H9 (cell line): ENCODE data around the gene SRC. TPM values are rescaled to one million over a fixed set of nuclear protein-coding genes. Genes with fewer than 3 reads are reported as not detected.

Experiments used
- DNase-seq: peaks from one replicate; pipeline ENCODE4 v3.0.0-alpha.2; 2017
- H2AFZ ChIP-seq: one replicate; pipeline ENCODE4 v1.6.1; 2013; ENCODE audit warnings: mild to moderate bottlenecking, low read length, control low read depth, moderate library complexity
- H2AK5ac ChIP-seq: 2 replicates; pipeline ENCODE4 v1.6.1; 2013; ENCODE audit warnings: low read length, control low read depth, mixed read lengths; ENCODE audit not compliant: insufficient read length
- H2BK120ac ChIP-seq: one replicate; pipeline ENCODE4 v1.6.1; 2013; ENCODE audit warnings: low read depth, mild to moderate bottlenecking, low read length, control low read depth, inconsistent platforms; ENCODE audit not compliant: poor library complexity, severe bottlenecking
- H2BK12ac ChIP-seq: 2 replicates; pipeline ENCODE4 v1.6.1; 2013; ENCODE audit warnings: low read length, control low read depth, mixed read lengths, low read depth; ENCODE audit not compliant: insufficient read length
- H2BK15ac ChIP-seq: 2 replicates; pipeline ENCODE4 v1.6.1; 2013; ENCODE audit warnings: low read depth, low read length, control low read depth
- H2BK20ac ChIP-seq: one replicate; pipeline ENCODE4 v1.6.1; 2013; ENCODE audit warnings: low read depth, mild to moderate bottlenecking, low read length, control low read depth, inconsistent platforms; ENCODE audit not compliant: poor library complexity, severe bottlenecking
- H2BK5ac ChIP-seq: 2 replicates; pipeline ENCODE4 v1.6.1; 2013; ENCODE audit warnings: low read length, control low read depth, mixed read lengths; ENCODE audit not compliant: insufficient read length
- H3K14ac ChIP-seq: 2 replicates; pipeline ENCODE4 v1.6.1; 2013; ENCODE audit warnings: low read length, control low read depth; ENCODE audit not compliant: insufficient read depth
- H3K18ac ChIP-seq: 2 replicates; pipeline ENCODE4 v1.6.1; 2013; ENCODE audit warnings: low read depth, mild to moderate bottlenecking, mixed read lengths, low read length, control low read depth; ENCODE audit not compliant: insufficient read length
- H3K23ac ChIP-seq: 2 replicates; pipeline ENCODE4 v1.6.1; 2013; ENCODE audit warnings: low read length, control low read depth, mixed read lengths, low read depth; ENCODE audit not compliant: insufficient read length
- H3K23me2 ChIP-seq: 2 replicates; pipeline ENCODE4 v1.6.1; 2013; ENCODE audit warnings: low read depth, mild to moderate bottlenecking, mixed read lengths, low read length, control low read depth; ENCODE audit not compliant: insufficient read length, poor library complexity, severe bottlenecking
- H3K27ac ChIP-seq: 2 replicates; pipeline ENCODE4 v1.5.1; 2013; ENCODE audit warnings: low read length, control low read depth, mixed read lengths, low read depth; ENCODE audit not compliant: insufficient read length
- H3K27me3 ChIP-seq: 2 replicates; pipeline ENCODE4 v1.6.1; 2013; ENCODE audit warnings: low read length, control low read depth, inconsistent platforms; ENCODE audit not compliant: insufficient read depth
- H3K4ac ChIP-seq: 2 replicates; pipeline ENCODE4 v1.6.1; 2013; ENCODE audit warnings: low read depth, mild to moderate bottlenecking, control low read depth, inconsistent platforms, low read length, moderate library complexity
- H3K4me1 ChIP-seq: 2 replicates; pipeline ENCODE4 v1.6.1; 2013; ENCODE audit warnings: low read length, control low read depth, inconsistent platforms; ENCODE audit not compliant: insufficient read depth
- H3K4me2 ChIP-seq: 2 replicates; pipeline ENCODE4 v1.6.1; 2013; ENCODE audit warnings: low read length, control low read depth, mixed read lengths; ENCODE audit not compliant: insufficient read length, insufficient read depth
- H3K56ac ChIP-seq: 2 replicates; pipeline ENCODE4 v1.6.1; 2013; ENCODE audit warnings: low read depth, mild to moderate bottlenecking, mixed read lengths, low read length, control low read depth; ENCODE audit not compliant: insufficient read length
- H3K79me1 ChIP-seq: 2 replicates; pipeline ENCODE4 v1.6.1; 2013; ENCODE audit warnings: low read depth, mild to moderate bottlenecking, moderate library complexity, low read length, control low read depth, inconsistent platforms; ENCODE audit not compliant: insufficient read depth, poor library complexity, severe bottlenecking
- H3K79me2 ChIP-seq: 2 replicates; pipeline ENCODE4 v1.6.1; 2013; ENCODE audit warnings: low read length, control low read depth, inconsistent platforms; ENCODE audit not compliant: insufficient read depth
- H3K9ac ChIP-seq: 2 replicates; pipeline ENCODE4 v1.6.1; 2013; ENCODE audit warnings: low read length, control low read depth, mixed read lengths; ENCODE audit not compliant: insufficient read length; ENCODE audit errors: extremely low read depth
- H3K9me3 ChIP-seq: one replicate; pipeline ENCODE4 v1.6.1; 2013; ENCODE audit warnings: low read depth, low read length, inconsistent platforms; ENCODE audit not compliant: control insufficient read depth
- H3T11ph ChIP-seq: one replicate; pipeline ENCODE4 v1.6.1; 2013; ENCODE audit warnings: mild to moderate bottlenecking, low read length, control low read depth, inconsistent platforms
- H4K20me1 ChIP-seq: one replicate; pipeline ENCODE4 v1.6.1; 2013; ENCODE audit not compliant: control insufficient read depth, insufficient read length, insufficient read depth
- H4K5ac ChIP-seq: 2 replicates; pipeline ENCODE4 v1.6.1; 2013; ENCODE audit warnings: low read depth, mild to moderate bottlenecking, mixed read lengths, low read length, control low read depth; ENCODE audit not compliant: insufficient read length
- H4K8ac ChIP-seq: replicated peaks from 2 replicates; pipeline ENCODE4 v1.6.1; 2013; ENCODE audit warnings: low read length, control low read depth, mixed read lengths, low read depth; ENCODE audit not compliant: insufficient read length
- H4K91ac ChIP-seq: 2 replicates; pipeline ENCODE4 v1.6.1; 2013; ENCODE audit warnings: low read depth, mild to moderate bottlenecking, moderate library complexity, mixed read lengths, low read length, control low read depth; ENCODE audit not compliant: insufficient read length
- H3K27ac Mint-ChIP-seq, 3 experiments: 2 replicates in 2 of 3; 3 replicates in 1 of 3; pipeline ENCODE4 v1.8.0; 2020 to 2021; ENCODE audit warnings: mixed read lengths in 3 of 3, mild to moderate bottlenecking in 1 of 3, moderate library complexity in 1 of 3
- H3K27me3 Mint-ChIP-seq: 2 replicates; pipeline ENCODE4 v1.8.0; 2021; ENCODE audit warnings: low read depth, mild to moderate bottlenecking, moderate library complexity, mixed read lengths
- H3K36me3 Mint-ChIP-seq, 3 experiments: 2 replicates in 2 of 3; 3 replicates in 1 of 3; pipeline ENCODE4 v1.8.0; 2020 to 2021; ENCODE audit warnings: low read depth in 3 of 3, mixed read lengths in 3 of 3; ENCODE audit not compliant: insufficient read depth in 1 of 3
- H3K4me1 Mint-ChIP-seq, 2 experiments: 2 replicates each; pipeline ENCODE4 v1.8.0; 2020; ENCODE audit warnings: mixed read lengths in 2 of 2
- H3K4me3 Mint-ChIP-seq, 2 experiments: 2 replicates in 1 of 2; 3 replicates in 1 of 2; pipeline ENCODE4 v1.8.0; 2020 to 2021; ENCODE audit warnings: mild to moderate bottlenecking in 2 of 2, mixed read lengths in 2 of 2, moderate library complexity in 1 of 2
- H3K9me3 Mint-ChIP-seq, 2 experiments: 2 replicates in 1 of 2; 3 replicates in 1 of 2; pipeline ENCODE4 v1.8.0; 2020; ENCODE audit warnings: mild to moderate bottlenecking in 2 of 2, mixed read lengths in 2 of 2, moderate library complexity in 1 of 2
- CTCF ChIP-seq: fragments of 200-600 bp; sonication (generic); conservative IDR thresholded peaks from 3 replicates; pipeline ENCODE4 v1.8.0; 2021; ENCODE audit warnings: antibody characterized with exemption, mild to moderate bottlenecking
- WGBS: extraction: QIAGEN DNeasy Blood & Tissue Kit; methylation state at CpG from one replicate; pipeline ENCODE4 v1.1.7; 2013; ENCODE audit warnings: missing lambda C conversion rate, low lambda C conversion rate, mixed read lengths; ENCODE audit not compliant: insufficient read length; ENCODE audit errors: extremely low coverage; 5-methylcytosine and 5-hydroxymethylcytosine counted together
- total RNA-seq: library from RNA; stranded (reverse); gene quantifications from 2 replicates; pipeline ENCODE4 v1.2.1, GENCODE V29; 2021

Gene SRC
- total RNA-seq, 1 experiment from 2014 or later, result 44.5 TPM

- H3K9me3 Mint-ChIP-seq, result no peaks in the 10 kb centered on the region
- H3K27ac Mint-ChIP-seq, result peak overlapping the region in 1 of 3 experiments; percentile 44; a peak in 2 of 7 replicates
These were observed 57.4 kb downstream of the SRC start for GRCh38 chr20:37403107-37404033.

More at GRCh38 chr20:37403107-37404033, 57.4 kb downstream of the SRC start:
- H3K23me2 ChIP-seq, result peaks cover 2% of the 10 kb centered on the region
- no peaks in the 10 kb centered on the region for H3K27me3 ChIP-seq
- H3K4me3 Mint-ChIP-seq, result no peak overlapping the region
- H3K79me2 ChIP-seq, result no peaks in the 10 kb centered on the region
- TF ChIP-seq CTCF, result no peak
- no peak overlapping the region for H2BK20ac ChIP-seq
- H3K79me1 ChIP-seq, result no peaks in the 10 kb centered on the region
- H3K4me2 ChIP-seq, result no peak overlapping the region
- no peak overlapping the region for H2BK15ac ChIP-seq
- no CpG with 5 or more reads among the region's 37 CpGs for WGBS
- no peaks in the 10 kb centered on the region for H3K9me3 ChIP-seq
- H4K20me1 ChIP-seq, result no peaks in the 10 kb centered on the region
- H3K56ac ChIP-seq, result no peak overlapping the region
- no peak overlapping the region for H3K14ac ChIP-seq
- no peak for DNase-seq
- H2AK5ac ChIP-seq, result no peak overlapping the region
- H2AFZ ChIP-seq, result no peak overlapping the region
- H3K9ac ChIP-seq, result no peak overlapping the region
- H3K36me3 Mint-ChIP-seq, result peaks cover 4 to 49% (median 42%) of the 10 kb centered on the region in 3 experiments
- peaks cover 17 to 25% of the 10 kb centered on the region in 2 experiments for H3K4me1 Mint-ChIP-seq
- H4K91ac ChIP-seq, result no peak overlapping the region
- H2BK12ac ChIP-seq, result no peak overlapping the region
- no peak overlapping the region for H4K5ac ChIP-seq
- no peak overlapping the region for H3K23ac ChIP-seq
- H3K27ac ChIP-seq, result no peak overlapping the region
- H3K18ac ChIP-seq, result no peak overlapping the region
- no peak overlapping the region for H2BK120ac ChIP-seq
- no peak overlapping the region for H3T11ph ChIP-seq
- H3K4ac ChIP-seq, result no peak overlapping the region
- peaks cover 13% of the 10 kb centered on the region for H3K27me3 Mint-ChIP-seq
- no peak overlapping the region for H2BK5ac ChIP-seq
- H3K4me1 ChIP-seq, result peaks cover 4% of the 10 kb centered on the region; the same call in 1 of the 2 replicates
- H4K8ac ChIP-seq, result no peak overlapping the region
